Activated gamma-delta T cell (primary cell): ENCODE data around the gene UTP11.

Experiments used
- DNase-seq: peaks from one replicate; lab custom pipeline; 2025; lab: John Stamatoyannopoulos, UW

The UTP11 gene

DNA sequence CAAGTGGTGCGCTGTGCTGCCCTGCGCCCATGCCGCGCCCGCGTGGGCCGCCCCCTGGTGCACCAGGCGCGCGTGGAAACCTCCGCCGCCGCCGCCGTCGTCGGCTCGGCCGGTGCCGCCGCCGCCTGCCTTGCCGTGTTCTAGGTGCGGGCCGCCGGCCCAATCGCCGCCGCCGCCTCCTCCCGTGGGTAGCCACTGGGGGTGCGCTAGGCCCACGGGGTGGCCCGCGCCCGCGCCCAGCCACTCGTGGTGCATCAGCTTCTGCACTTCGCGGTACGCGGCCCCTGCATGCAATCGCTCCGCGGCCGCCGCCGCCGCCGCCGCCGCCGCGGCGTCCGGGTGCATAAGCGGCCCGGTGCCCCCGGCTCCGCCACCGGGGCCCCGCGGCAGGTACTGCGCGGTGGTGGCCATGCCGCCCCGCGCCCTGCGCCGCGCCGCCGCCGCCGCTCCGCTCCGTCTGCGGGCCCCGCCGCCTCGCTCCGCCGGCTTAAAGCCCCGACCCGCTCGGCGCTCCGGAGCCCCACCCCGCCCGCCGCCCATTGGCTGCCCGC lies 33.9 kb downstream of the UTP11 start, which contains the start of gene POU3F1:
TSS of gene POU3F1 (minus strand) at position 461 of the 551 bp plus-strand sequence. CDS start at position 411, 50 bp downstream.
- no peak for DNase-seq

DNA sequence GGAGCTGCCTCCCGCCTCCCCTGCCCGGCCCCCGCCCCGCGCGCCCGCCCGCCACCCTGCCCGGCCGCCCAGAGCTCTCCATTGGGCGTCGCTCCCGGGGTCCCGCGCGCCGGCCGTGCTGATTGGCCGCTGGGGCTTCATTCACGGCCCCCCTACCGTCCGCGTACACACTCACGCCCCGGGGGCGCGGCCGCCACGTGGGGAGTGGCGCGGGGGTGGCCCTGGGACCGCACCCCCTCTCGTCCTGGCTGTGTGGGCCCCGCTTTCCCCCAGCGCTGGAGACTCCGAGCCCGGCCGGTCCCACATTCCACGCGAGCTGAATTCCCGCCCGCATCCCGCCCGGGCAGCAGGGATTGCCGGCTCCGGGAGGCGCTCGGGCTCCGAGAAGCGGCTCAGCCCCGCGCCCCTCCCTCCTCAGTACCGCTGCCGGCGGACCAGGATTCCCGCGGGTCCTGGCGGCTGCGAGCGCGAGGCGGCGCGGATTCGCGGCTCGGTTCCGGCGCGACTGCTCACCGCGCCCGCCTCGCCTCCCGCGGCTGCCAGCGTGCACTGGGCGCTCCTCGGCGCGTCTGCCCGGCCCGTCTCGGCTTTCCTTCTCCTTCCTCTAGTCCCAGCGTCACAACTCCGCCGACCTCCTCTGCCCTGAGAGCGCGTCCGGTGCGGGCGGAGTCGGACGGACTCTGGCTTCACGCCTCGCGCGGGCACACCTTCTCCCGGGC lies 34.5 kb downstream of the UTP11 start:
- peak; percentile 83 for DNase-seq

GRCh38 chr1:38047603-38048141 lies 35.1 kb downstream of the UTP11 start:
- no peak for DNase-seq

GRCh38 chr1:38050397-38051078 lies 38.0 kb downstream of the UTP11 start:
- DNase-seq: no peak

- DNase-seq: no peak
These were observed 38.6 kb downstream of the UTP11 start for GRCh38 chr1:38051079-38051543.

GRCh38 chr1:38052750-38053415 lies 40.3 kb downstream of the UTP11 start:
- no peak for DNase-seq

- DNase-seq: no peak
These were observed 41.0 kb downstream of the UTP11 start for GRCh38 chr1:38053416-38054091.

- DNase-seq: no peak
These were observed 42.9 kb downstream of the UTP11 start for GRCh38 chr1:38055398-38055797.

GRCh38 chr1:38055965-38056364 lies 43.4 kb downstream of the UTP11 start:
- DNase-seq: no peak

DNA sequence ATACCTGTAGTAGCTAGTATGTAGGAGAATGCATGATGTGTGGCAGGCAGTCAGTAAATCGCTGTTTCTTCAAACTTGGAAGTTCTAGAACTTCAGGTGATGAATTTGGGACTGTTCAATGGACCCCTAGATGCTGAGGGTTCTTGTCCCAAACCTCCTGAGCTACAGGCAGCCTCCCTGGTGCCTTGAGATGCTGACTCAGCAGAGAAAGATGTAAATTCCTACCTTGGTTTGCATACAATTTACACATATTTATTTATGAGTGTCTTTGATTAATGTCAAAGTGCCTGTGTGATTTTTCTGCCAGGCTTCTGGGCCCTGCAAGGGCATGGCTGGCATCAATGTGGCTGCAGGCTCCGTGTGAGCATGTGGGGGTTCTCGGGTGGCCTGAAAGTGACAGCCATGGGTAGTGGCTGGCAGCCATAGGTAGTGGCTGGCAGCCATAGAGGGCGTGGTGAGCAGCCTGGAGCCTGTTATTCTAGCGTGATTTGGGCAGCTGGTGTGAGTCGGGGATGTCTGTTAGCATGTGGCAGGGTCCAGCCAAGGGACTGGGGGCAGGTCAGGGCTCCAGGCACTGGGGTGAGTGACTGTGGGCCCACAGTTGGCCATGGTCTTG lies 47.2 kb downstream of the UTP11 start:
- no peak for DNase-seq

DNA sequence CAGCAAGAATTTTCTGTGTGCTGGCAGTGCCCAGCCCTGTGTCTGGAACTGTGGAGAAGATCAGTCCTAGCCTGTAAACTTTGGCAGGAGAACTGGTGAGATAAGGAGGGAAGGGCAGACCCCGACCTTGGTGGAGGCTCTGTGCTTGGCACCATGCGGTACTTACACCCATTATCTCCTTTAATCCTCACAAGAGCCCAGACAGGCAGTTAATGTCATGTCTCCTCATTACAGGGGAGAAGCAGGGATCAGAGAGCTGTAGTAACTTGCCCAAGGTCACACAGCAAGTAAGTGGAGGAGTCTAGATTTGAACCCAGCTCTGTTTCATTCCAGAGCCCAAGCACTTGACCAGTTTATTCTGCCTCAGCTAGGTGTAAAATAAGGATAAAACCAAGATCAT lies 48.0 kb downstream of the UTP11 start:
- DNase-seq: no peak

DNA sequence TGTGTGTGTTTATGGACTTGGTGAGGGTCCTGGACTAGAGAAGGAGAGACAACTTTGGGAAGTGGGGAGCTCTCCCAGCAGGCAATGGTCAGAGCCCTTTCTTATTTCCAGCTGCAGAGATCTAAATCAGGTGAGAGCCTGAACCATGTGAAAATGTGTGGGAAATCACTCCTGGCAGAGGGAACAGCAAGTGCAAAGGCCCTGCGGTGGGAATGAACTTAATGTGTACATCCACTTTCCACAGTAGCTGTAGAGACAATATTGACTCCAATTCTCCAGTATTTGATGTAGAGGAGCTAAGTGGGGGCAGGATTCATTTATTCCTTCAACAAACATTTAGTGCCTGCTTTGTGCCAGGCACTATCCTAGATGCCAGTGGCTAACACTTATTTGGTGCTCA lies 48.8 kb downstream of the UTP11 start:
- no peak for DNase-seq

- no peak for DNase-seq
These were observed 49.4 kb downstream of the UTP11 start for GRCh38 chr1:38061883-38062328.

- no peak for DNase-seq
These were observed 50.1 kb downstream of the UTP11 start for GRCh38 chr1:38062361-38063288.

DNA sequence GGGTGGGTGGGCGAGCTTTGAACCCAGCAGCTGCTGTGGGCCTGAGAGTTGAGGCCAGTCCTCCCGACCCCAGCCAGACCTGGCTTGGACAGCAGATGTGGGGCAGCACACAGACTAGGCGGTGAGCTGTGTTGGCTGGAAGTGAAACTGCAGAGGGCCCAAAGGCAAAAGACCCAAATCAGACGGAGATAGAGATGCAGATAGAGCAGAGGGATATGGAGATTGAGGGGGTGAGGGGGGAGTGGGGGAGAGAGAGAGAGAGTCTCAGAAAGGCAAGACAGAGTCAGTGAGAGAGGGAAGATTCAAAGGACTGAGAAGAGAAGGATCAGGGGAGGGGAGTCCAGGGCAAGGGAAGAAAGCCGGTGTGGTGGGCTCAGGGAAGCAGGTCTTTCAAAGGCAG lies 51.1 kb downstream of the UTP11 start:
- no peak for DNase-seq

DNA sequence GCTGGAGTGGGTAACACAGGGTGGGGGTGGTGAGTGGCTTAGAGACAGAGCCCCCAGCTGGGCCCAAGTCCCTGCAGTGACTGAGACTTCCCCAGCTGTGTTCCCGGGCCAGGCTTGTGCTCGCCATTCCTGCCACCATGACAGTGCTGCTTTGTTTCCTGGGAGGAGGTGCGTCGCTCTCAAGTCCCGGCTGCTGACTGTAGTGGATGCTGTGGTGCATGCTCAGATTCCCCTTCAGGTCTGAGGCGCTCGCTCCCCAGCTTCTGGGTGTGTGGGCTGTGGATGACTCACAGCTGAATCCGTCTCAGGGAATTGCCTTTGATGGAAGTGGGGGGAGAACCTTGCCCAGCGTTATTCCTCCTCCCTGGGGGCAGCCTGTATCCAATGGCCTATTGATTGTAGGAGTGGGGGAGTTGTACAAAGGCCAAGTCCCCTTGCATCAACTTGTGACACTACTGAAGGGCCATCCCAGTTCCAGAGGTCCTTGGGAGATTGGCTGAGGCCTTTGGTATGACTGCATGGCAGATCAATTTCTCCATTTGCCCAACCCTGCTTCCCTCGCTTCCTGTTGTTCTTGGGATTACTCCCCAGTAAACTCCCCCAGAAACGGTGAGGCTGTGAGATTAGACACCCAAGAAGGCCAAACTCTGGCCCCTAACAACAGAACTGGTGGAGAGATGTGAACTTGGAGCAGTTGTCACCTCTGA lies 51.8 kb downstream of the UTP11 start:
- DNase-seq: no peak

- DNase-seq: no peak
These were observed 55.9 kb downstream of the UTP11 start for GRCh38 chr1:38068220-38068979.

DNA sequence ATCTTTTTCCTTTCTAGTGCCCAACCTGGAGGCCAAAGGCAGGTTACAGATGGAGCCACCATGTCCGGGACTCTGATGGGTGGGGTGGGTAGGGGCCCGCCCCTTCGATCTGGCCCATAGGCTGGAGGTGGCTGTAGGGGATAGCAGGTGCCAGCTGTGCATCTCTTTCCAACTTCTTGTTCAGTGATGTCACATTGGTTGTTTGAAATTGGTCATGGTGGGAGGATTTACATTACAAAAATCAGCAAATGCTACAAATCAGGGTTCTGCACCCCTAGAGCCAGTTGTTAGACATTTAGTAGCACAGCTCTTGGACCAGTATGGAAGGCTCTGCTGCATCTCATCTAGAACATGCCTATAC lies 56.4 kb downstream of the UTP11 start:
- DNase-seq: no peak
